ENCODE measurements around the gene ZNF253. TPM values are rescaled to one million over a fixed set of nuclear protein-coding genes. Genes with fewer than 3 reads are reported as not detected.

The ZNF253 gene
- total and polyA plus RNA-seq, 2 of the 13 experiments (the other 11 are each of a cell fraction or from before 2014, with no cell fraction given): 3.5 to 10.6 TPM

DNA sequence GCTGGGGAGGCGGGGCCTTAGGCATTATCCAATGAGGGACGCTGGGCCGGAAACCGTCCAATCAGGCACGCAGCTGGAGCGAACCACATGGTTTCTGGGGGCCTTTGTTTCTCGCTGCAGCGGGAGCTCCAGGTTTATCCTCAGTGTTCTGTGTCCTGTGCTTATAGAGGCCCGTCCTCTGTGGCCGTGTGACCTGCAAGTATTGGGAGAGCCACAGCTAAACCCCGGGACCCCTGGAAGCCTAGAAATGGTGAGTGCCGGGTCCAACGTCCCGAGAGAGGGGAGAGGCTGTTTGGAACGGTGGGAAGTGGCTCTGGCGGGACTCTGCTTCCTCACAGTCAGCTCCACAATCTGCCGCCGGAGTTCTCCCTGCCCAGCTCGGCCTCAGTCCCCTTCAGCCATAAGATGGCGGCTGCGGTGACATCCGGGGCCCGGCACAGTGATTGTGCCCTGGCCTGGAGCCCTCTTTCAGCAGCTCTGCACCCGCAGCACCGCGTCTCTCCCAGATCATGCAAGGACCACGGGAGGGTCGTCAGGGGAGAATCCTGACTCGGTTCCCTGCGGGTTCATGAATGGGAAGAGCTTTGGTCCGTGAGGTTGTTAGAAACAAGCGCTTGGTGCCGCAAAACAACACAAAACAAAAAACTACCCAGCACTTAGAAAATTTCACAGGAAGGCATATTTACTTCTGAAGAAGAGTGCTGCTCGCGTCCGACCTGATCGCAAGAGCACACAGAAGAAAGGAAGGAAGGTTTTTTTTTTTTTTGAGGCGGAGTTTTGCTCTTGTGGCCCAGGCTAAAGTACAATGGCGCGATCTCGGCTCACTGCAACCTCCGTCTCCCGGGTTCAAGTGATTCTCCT is at the start of gene ZNF253 (continued):
- no peak for TF ChIP-seq ZNF296 (CRISPR knock-in tag; conservative IDR thresholded peaks at IDR 0.05)
- TF ChIP-seq, protein P1, sequence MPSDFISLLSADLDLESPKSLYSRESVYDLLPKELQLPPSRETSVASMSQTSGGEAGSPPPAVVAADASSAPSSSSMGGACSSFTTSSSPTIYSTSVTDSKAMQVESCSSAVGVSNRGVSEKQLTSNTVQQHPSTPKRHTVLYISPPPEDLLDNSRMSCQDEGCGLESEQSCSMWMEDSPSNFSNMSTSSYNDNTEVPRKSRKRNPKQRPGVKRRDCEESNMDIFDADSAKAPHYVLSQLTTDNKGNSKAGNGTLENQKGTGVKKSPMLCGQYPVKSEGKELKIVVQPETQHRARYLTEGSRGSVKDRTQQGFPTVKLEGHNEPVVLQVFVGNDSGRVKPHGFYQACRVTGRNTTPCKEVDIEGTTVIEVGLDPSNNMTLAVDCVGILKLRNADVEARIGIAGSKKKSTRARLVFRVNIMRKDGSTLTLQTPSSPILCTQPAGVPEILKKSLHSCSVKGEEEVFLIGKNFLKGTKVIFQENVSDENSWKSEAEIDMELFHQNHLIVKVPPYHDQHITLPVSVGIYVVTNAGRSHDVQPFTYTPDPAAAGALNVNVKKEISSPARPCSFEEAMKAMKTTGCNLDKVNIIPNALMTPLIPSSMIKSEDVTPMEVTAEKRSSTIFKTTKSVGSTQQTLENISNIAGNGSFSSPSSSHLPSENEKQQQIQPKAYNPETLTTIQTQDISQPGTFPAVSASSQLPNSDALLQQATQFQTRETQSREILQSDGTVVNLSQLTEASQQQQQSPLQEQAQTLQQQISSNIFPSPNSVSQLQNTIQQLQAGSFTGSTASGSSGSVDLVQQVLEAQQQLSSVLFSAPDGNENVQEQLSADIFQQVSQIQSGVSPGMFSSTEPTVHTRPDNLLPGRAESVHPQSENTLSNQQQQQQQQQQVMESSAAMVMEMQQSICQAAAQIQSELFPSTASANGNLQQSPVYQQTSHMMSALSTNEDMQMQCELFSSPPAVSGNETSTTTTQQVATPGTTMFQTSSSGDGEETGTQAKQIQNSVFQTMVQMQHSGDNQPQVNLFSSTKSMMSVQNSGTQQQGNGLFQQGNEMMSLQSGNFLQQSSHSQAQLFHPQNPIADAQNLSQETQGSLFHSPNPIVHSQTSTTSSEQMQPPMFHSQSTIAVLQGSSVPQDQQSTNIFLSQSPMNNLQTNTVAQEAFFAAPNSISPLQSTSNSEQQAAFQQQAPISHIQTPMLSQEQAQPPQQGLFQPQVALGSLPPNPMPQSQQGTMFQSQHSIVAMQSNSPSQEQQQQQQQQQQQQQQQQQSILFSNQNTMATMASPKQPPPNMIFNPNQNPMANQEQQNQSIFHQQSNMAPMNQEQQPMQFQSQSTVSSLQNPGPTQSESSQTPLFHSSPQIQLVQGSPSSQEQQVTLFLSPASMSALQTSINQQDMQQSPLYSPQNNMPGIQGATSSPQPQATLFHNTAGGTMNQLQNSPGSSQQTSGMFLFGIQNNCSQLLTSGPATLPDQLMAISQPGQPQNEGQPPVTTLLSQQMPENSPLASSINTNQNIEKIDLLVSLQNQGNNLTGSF (CRISPR knock-in tag; IDR thresholded peaks at IDR 0.05): no peak
- TF ChIP-seq BORCS8-MEF2B (CRISPR knock-in tag; IDR thresholded peaks at IDR 0.05): peak; percentile 75
- TF ChIP-seq ZBTB7A (CRISPR knock-in tag; IDR thresholded peaks at IDR 0.05): no peak
- TF ChIP-seq SYNCRIP (IDR thresholded peaks at IDR 0.05; ENCODE audit: insufficient read depth, low read depth, low read length): no peak
- no peak for TF ChIP-seq RFX3 (CRISPR knock-in tag; IDR thresholded peaks at IDR 0.05)
- no peak for TF ChIP-seq CBX5 (CRISPR knock-in tag; IDR thresholded peaks at IDR 0.05; ENCODE audit: borderline replicate concordance)
- TF ChIP-seq BHLHE40 (IDR thresholded peaks at IDR 0.05; ENCODE audit: low read length): 0 out of 2 replicates have a peak, but pooled peaks have one; percentile 22
- no peak for TF ChIP-seq TBP (CRISPR knock-in tag; IDR thresholded peaks at IDR 0.05)
- peak; percentile 16; the same call in 1 of the 2 replicates for TF ChIP-seq ZNF615 (CRISPR knock-in tag; IDR thresholded peaks at IDR 0.05; ENCODE audit: borderline replicate concordance)
- TF ChIP-seq, protein P2, sequence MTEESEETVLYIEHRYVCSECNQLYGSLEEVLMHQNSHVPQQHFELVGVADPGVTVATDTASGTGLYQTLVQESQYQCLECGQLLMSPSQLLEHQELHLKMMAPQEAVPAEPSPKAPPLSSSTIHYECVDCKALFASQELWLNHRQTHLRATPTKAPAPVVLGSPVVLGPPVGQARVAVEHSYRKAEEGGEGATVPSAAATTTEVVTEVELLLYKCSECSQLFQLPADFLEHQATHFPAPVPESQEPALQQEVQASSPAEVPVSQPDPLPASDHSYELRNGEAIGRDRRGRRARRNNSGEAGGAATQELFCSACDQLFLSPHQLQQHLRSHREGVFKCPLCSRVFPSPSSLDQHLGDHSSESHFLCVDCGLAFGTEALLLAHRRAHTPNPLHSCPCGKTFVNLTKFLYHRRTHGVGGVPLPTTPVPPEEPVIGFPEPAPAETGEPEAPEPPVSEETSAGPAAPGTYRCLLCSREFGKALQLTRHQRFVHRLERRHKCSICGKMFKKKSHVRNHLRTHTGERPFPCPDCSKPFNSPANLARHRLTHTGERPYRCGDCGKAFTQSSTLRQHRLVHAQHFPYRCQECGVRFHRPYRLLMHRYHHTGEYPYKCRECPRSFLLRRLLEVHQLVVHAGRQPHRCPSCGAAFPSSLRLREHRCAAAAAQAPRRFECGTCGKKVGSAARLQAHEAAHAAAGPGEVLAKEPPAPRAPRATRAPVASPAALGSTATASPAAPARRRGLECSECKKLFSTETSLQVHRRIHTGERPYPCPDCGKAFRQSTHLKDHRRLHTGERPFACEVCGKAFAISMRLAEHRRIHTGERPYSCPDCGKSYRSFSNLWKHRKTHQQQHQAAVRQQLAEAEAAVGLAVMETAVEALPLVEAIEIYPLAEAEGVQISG (CRISPR knock-in tag; IDR thresholded peaks at IDR 0.05): peak; percentile 32; the same call in 1 of the 2 replicates
- TF ChIP-seq, protein P3, sequence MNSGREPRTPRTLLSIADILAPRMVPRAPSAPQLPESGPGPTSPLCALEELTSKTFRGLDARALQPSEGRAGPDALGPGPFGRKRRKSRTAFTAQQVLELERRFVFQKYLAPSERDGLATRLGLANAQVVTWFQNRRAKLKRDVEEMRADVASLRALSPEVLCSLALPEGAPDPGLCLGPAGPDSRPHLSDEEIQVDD (CRISPR knock-in tag; IDR thresholded peaks at IDR 0.05; ENCODE audit: borderline replicate concordance): no peak
- TF ChIP-seq ZMAT3 (CRISPR knock-in tag; conservative IDR thresholded peaks at IDR 0.05): peak; percentile 75; the same call in 1 of the 2 replicates
- TF ChIP-seq ZNF619 (CRISPR knock-in tag; IDR thresholded peaks at IDR 0.05): no peak

Measured in HepG2 (cell line).